ENCODE measurements around the gene KDM2A.

Gene KDM2A

DNA sequence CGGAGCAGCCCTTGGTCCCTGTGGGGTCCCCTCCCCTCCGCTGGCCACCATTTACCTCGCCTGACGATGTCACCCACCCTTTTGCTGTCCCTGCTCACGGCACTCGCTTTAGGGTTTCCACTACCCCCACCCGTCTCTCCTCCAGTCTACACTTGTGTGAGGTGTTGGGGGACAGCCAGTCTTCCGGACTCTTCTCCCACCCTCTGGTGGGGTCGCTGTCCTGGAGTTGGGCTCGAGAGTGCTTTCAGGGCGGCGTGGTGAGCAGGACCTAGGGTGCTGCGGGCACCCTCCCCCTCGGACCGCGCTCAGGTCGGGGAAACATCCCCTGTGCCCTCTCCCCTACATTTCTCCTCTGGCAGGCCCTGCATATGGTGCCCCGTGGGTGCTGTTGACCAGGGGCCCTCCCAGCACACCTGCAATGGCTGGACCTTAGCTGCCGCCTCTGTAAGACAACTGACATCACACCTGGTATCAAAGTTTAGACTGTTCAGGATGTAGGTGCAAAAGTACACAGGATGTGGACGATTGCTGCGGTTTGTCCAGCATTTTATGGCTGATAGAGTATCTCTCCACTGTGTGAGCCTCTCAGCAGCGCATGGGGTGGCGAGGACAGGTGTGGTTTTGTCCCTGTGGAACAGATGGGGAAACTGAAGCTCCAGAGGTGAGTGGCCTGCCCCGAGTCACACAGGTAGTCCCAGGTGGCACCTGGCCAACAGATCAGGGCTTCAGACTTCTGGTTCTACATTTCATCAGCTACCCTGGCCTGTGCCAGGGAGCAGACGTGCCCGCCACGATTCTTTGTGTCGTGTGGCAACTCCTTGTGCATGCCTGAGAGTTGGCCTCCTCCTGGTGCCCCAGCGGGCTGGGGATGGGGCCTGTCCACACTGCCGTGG, 148.4 kb downstream of the KDM2A start:
- Histone ChIP-seq H3K27me3 (ENCODE audit: insufficient read depth, poor library complexity, severe bottlenecking) (no peaks in the 10 kb centered on the region), H3K27ac (replicated peaks) (peak overlapping the region; percentile 100), H3K4me3 (replicated peaks; ENCODE audit: insufficient read depth, low read length) (peak overlapping the region; percentile 67)
- DNase-seq (ENCODE audit: low read depth in 1 of 2, low spot score in 1 of 2) = peak in 1 of 2 experiments; percentile 61
- TF ChIP-seq SPI1 (IDR thresholded peaks at IDR 0.05; ENCODE audit: borderline replicate concordance, low read depth) (no peak), GABPA (IDR thresholded peaks at IDR 0.05; ENCODE audit: low read depth) (no peak), POLR2AphosphoS5 (IDR thresholded peaks at IDR 0.05; ENCODE audit: low read depth) (no peak; the same call in 1 of the 2 replicates)
- TF ChIP-seq, protein P1, sequence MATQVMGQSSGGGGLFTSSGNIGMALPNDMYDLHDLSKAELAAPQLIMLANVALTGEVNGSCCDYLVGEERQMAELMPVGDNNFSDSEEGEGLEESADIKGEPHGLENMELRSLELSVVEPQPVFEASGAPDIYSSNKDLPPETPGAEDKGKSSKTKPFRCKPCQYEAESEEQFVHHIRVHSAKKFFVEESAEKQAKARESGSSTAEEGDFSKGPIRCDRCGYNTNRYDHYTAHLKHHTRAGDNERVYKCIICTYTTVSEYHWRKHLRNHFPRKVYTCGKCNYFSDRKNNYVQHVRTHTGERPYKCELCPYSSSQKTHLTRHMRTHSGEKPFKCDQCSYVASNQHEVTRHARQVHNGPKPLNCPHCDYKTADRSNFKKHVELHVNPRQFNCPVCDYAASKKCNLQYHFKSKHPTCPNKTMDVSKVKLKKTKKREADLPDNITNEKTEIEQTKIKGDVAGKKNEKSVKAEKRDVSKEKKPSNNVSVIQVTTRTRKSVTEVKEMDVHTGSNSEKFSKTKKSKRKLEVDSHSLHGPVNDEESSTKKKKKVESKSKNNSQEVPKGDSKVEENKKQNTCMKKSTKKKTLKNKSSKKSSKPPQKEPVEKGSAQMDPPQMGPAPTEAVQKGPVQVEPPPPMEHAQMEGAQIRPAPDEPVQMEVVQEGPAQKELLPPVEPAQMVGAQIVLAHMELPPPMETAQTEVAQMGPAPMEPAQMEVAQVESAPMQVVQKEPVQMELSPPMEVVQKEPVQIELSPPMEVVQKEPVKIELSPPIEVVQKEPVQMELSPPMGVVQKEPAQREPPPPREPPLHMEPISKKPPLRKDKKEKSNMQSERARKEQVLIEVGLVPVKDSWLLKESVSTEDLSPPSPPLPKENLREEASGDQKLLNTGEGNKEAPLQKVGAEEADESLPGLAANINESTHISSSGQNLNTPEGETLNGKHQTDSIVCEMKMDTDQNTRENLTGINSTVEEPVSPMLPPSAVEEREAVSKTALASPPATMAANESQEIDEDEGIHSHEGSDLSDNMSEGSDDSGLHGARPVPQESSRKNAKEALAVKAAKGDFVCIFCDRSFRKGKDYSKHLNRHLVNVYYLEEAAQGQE (IDR thresholded peaks at IDR 0.05; ENCODE audit: insufficient replicate concordance, low read depth) = no peak
- TF ChIP-seq, protein P2, sequence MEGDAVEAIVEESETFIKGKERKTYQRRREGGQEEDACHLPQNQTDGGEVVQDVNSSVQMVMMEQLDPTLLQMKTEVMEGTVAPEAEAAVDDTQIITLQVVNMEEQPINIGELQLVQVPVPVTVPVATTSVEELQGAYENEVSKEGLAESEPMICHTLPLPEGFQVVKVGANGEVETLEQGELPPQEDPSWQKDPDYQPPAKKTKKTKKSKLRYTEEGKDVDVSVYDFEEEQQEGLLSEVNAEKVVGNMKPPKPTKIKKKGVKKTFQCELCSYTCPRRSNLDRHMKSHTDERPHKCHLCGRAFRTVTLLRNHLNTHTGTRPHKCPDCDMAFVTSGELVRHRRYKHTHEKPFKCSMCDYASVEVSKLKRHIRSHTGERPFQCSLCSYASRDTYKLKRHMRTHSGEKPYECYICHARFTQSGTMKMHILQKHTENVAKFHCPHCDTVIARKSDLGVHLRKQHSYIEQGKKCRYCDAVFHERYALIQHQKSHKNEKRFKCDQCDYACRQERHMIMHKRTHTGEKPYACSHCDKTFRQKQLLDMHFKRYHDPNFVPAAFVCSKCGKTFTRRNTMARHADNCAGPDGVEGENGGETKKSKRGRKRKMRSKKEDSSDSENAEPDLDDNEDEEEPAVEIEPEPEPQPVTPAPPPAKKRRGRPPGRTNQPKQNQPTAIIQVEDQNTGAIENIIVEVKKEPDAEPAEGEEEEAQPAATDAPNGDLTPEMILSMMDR (IDR thresholded peaks at IDR 0.05; ENCODE audit: insufficient read depth, low read length) = no peak

DNA sequence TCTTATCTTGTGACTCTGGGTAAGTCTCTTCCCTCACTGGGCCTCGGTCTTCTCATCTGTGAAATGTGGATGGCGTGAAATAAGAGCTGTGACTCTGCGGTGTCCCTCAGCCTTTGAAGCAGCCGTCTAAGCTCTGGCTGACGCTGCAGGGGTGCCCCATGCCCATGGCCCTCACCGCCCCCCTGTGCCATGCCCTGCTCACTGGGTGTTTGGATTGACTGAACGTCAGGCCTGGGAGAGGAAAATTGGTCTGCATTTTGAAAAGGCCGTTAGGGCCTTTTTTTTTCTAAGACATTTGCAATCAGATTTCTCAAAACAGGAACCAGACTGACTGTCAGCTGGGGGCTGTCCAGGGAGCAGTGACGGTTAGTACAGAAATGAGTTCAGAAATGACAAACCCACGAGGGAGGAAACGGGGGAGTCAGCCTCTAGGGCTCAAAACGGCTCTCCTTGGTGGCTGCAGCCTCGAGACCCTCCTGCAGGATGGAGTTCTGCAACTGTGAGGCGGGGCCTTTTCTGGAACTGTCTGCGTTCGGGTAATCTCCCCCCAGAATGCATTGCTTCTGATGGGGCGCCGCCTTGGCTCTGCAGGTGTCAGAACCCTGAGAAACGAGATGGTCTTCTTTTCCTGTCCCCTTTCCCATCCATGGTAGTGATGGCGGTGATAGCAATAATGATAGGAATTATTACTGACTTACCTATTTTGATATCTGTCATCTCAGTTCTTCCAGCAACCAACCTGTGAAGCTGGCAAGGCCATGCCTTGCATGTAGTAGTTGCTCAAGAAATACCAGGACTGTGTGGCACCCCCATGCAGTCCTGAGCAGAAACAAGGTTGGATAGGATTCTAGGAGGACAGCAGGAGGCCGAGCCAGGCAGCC, 149.3 kb downstream of the KDM2A start:
- peak; percentile 77 to 98 for DNase-seq (ENCODE audit: low read depth in 1 of 2, low spot score in 1 of 2)
- H3K4me3 ChIP-seq (replicated peaks; ENCODE audit: insufficient read depth, low read length) = peak overlapping the region; percentile 67
- TF ChIP-seq SPI1 (IDR thresholded peaks at IDR 0.05; ENCODE audit: borderline replicate concordance, low read depth) = peak; percentile 81; the same call in 1 of the 2 replicates
- TF ChIP-seq, protein P1 (IDR thresholded peaks at IDR 0.05; ENCODE audit: insufficient replicate concordance, low read depth) = no peak
- TF ChIP-seq GABPA (IDR thresholded peaks at IDR 0.05; ENCODE audit: low read depth) = peak; percentile 45; the same call in 1 of the 2 replicates
- peak; percentile 93 for TF ChIP-seq POLR2AphosphoS5 (IDR thresholded peaks at IDR 0.05; ENCODE audit: low read depth)
- H3K27ac ChIP-seq (replicated peaks) = peak overlapping the region; percentile 100
- H3K27me3 ChIP-seq (ENCODE audit: insufficient read depth, poor library complexity, severe bottlenecking) = no peaks in the 10 kb centered on the region

DNA sequence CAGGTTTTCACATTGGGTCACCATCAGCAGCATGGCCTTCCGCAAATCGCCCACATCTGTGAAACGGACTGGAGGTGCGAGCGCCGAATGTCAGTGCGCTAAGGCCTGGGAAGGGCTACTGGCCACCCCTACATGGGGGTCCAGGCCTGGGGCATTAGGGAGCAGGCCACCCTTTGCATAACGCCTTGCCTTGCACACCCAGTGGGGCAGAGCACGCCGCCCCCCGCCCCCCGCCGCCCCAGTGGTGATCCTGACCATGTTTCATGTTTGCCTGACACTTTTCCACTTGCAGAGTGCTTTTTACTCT, 149.9 kb downstream of the KDM2A start:
- H3K4me3 ChIP-seq (replicated peaks; ENCODE audit: insufficient read depth, low read length) = peak overlapping the region; percentile 67
- no peak for DNase-seq (ENCODE audit: low read depth in 1 of 2, low spot score in 1 of 2)
- TF ChIP-seq, protein P1 (IDR thresholded peaks at IDR 0.05; ENCODE audit: insufficient replicate concordance, low read depth) = no peak
- TF ChIP-seq GABPA (IDR thresholded peaks at IDR 0.05; ENCODE audit: low read depth) (no peak), POLR2AphosphoS5 (IDR thresholded peaks at IDR 0.05; ENCODE audit: low read depth) (no peak), SPI1 (IDR thresholded peaks at IDR 0.05; ENCODE audit: borderline replicate concordance, low read depth) (no peak)
- TF ChIP-seq, protein P2 (IDR thresholded peaks at IDR 0.05; ENCODE audit: insufficient read depth, low read length) = no peak
- H3K27ac ChIP-seq (replicated peaks) = peak overlapping the region; percentile 100
- H3K27me3 ChIP-seq (ENCODE audit: insufficient read depth, poor library complexity, severe bottlenecking) = no peaks in the 10 kb centered on the region

Data from HL-60 (cell line).